CD4-positive, alpha-beta T cell treated with Interleukin-4 for 1 hour (primary cell): ENCODE data around the gene OR52I1.
A peak's percentile ranks its signal among the peaks of the same experiment; 100 is the strongest.

ENCODE experiments used
- DNase-seq, 2 donors: peaks; one replicate each; pipeline ENCODE4 v3.0.0-alpha.2; 2020 to 2022

The OR52I1 gene

DNA sequence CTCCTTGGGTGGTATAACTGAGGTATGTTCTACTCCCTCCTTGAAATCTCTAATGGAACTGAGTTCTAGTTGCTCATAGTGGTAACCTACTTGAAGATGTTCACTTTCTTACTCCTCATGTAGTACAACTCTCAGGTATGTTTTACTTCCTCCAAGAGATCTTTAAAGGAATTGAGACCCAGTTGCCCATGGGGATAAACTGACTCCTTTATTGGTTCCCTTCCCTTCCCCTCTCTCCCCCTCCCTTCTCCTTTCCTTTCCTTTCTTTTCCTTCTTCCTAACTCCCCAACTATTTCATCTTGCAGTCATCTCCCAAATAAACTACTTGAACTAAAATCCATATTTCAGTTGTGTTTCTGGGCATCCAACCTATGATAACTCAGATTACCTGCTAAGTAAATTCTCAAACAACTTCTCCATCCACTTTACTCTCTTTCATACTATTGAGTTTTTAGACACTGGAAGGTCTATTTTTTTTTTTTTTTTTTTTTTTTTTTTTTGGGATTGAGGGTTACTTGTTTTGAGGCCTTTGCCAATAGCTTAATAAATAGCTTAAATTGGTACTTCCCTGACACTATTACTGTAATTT, 22.1 kb downstream of the OR52I1 start:
- no peak for DNase-seq

DNA sequence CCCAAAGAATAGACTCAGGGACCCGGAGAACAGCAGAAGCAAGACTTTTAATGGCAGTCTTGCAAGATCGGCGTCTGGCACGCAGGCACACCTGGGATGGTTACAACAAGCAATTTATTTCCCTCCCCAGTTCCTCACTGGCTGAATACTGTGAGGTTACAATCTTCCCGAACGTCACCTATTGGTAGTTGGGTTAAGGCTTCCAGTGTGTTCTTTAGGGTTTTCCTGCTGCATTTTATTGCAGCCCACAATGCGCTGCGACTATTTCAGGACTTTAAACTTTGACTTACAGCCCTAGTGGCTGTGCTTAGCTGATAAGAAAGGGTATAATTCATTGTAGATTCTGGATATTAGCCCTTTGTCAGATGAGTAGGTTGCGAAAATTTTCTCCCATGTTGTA, 25.7 kb downstream of the OR52I1 start:
- no peak for DNase-seq

DNA sequence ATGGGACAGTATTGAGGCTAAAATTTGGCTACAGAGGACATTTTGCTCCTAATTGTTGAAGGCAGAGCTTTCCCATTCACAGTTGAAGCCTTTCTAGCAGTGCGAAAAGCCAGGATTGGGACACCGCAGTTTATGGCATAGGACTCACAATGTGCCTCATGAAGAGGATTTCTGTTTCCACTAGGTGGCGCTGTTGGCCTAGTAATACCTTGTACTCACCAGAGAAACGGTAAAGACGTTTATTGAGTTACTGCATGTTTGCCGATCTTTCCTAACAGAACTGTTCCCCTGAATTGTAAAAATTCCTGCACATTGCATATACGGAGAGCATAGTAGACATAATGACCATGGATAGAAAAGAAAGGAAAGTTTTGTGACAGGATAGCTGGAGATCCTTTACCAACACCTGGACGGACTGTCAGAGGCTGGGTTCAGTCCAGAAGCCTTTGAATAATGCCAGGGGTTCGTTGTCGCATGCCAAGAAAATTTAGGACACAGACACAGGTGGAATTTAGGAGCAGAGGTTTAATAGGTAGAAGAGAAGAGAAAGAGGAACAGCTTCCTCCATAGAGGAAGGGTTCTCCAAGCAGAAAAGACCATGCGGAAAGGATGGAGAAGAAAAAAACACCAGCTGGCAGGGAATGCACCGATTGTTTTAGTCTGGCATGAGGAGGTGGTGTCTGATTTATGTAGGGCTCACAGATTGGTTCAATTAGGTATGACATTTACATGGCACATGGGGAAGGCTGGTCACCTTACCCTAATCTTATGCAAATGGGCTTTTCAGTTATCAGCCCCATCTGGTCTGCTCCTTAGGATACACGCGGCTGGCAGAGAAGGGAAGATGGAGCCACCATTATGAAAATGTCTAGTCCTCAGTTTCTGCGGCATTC, 32.6 kb downstream of the OR52I1 start:
- peak; percentile 25 for DNase-seq

- DNase-seq: no peak
Measured at GRCh38 chr11:4636136-4636535, 42.3 kb downstream of the OR52I1 start.

DNA sequence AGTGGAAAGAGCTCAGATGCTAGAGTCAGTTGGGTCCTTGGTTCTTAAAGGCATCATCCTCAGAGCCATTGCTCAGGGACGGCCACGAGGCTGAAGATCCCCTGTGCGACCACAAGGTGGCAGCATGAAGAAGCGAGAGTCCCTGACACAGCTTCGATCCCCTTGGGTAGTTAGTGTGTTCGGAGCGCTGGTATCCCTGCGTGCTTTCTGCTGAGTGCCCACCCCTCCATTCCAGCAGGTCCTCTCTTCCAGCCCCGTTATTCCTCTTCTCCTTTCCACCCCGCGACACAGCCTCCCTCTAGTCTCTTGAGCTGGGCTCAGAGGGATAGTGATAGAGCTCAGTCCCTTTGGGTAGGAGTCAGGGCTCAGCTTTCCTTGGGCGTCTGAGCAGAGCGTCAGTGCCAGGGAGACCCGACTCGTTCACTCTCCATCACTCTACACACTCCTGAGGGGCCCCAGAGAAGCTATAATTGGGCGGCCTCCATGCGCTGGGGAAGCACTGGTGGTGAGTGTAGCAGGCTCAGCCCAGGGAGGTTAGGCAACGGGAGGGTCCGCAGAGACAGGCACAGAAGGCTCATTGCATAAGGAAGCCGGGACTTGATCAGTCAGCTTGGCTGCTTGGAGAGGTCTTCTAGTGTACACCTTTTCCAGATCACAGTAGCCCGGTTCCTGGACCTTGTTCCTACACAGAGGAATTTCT, 43.3 kb downstream of the OR52I1 start, which contains the start of gene OR51D1:
OR51D1 (plus strand) TSS at position 516 of the 700 bp plus-strand sequence. CDS start 2,314 bp downstream, outside the sequence.
- peak; percentile 58 for DNase-seq

DNA sequence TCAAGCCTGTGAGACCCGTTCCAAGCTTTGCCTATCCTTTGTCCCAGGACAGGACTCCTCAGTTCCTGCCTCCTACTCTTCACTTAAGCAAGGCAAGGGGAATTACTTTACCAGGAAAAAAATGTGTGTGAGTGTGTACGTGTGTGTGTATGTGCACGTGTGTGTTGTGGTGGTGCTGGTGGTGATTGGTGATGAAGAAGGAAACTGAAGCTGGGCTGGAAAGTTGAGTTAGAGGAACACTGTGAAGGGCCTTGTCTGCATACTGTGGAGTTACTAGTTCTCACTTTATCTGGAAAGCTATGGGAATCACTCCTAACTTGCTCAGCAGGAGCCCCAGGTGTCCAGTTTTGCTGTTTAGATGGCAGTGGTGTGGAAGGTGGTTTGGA, 43.8 kb downstream of the OR52I1 start:
- no peak for DNase-seq

GRCh38 chr11:4639931-4640330, 46.1 kb downstream of the OR52I1 start:
- DNase-seq: no peak

DNA sequence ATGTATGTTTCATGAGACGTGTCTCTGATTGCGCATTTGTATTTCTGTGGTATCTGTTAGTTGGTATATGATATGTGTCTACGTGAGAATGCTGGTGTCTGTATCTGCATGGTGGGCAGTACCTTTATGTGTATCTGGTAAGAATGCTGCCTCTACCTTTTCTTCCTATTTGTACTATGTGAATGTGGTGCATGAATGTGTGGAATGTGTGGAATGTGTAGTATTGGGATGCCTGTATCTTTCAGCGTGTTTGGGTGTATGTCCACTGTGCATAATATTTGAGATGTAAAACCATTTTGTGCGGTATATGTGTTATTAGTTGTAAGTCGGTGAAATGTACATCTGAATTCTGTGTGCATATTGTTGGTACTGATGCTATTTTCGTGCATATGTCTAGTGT, 47.7 kb downstream of the OR52I1 start:
- no peak for DNase-seq

GRCh38 chr11:4642043-4642442, 48.2 kb downstream of the OR52I1 start:
- DNase-seq: no peak

GRCh38 chr11:4643076-4643475, 49.2 kb downstream of the OR52I1 start:
- no peak for DNase-seq

GRCh38 chr11:4643682-4644081, 49.8 kb downstream of the OR52I1 start, which contains the start of gene OR51E1:
OR51E1 (plus strand) TSS chr11:4643982; CDS start chr11:4652527, 8,545 bp downstream.
- DNase-seq: no peak

GRCh38 chr11:4644233-4644632, 50.4 kb downstream of the OR52I1 start:
- DNase-seq: no peak
